ENCODE data around the gene TRABD2B. TPM values are rescaled to one million over a fixed set of nuclear protein-coding genes. Genes with fewer than 3 reads are reported as not detected.

The TRABD2B gene
- total RNA-seq, 1 donor from 2014 or later = 0.92 TPM

GRCh38 chr1:47940326-47940725 lies 56.9 kb downstream of the TRABD2B start:
- no peak for TF ChIP-seq CTCF (IDR thresholded peaks at IDR 0.05; ENCODE audit: insufficient read depth, low read length, poor library complexity, severe bottlenecking)
- no peaks in the 10 kb centered on the region for H3K27me3 ChIP-seq (ENCODE audit: control insufficient read depth, insufficient read depth, low read length)
- no peaks in the 10 kb centered on the region for H3K36me3 ChIP-seq (ENCODE audit: control insufficient read depth, insufficient read depth, low read length)
- H3K4me3 ChIP-seq (ENCODE audit: low read depth, low read length) = no peak overlapping the region
- no peak for DNase-seq (ENCODE audit: low read depth)

GRCh38 chr1:47938520-47938919 lies 58.7 kb downstream of the TRABD2B start:
- H3K4me3 ChIP-seq (ENCODE audit: low read depth, low read length) = no peak overlapping the region
- no peak for TF ChIP-seq CTCF (IDR thresholded peaks at IDR 0.05; ENCODE audit: insufficient read depth, low read length, poor library complexity, severe bottlenecking)
- H3K36me3 ChIP-seq (ENCODE audit: control insufficient read depth, insufficient read depth, low read length) = no peaks in the 10 kb centered on the region
- H3K27me3 ChIP-seq (ENCODE audit: control insufficient read depth, insufficient read depth, low read length) = no peaks in the 10 kb centered on the region
- DNase-seq (ENCODE audit: low read depth) = no peak

GRCh38 chr1:47937586-47938254 lies 59.5 kb downstream of the TRABD2B start:
- H3K27me3 ChIP-seq (ENCODE audit: control insufficient read depth, insufficient read depth, low read length) = no peaks in the 10 kb centered on the region
- TF ChIP-seq CTCF (IDR thresholded peaks at IDR 0.05; ENCODE audit: insufficient read depth, low read length, poor library complexity, severe bottlenecking) = no peak
- no peak overlapping the region for H3K4me3 ChIP-seq (ENCODE audit: low read depth, low read length)
- no peaks in the 10 kb centered on the region for H3K36me3 ChIP-seq (ENCODE audit: control insufficient read depth, insufficient read depth, low read length)
- no peak for DNase-seq (ENCODE audit: low read depth)

GRCh38 chr1:47936916-47937551 lies 60.2 kb downstream of the TRABD2B start:
- no peak for DNase-seq (ENCODE audit: low read depth)
- no peaks in the 10 kb centered on the region for H3K36me3 ChIP-seq (ENCODE audit: control insufficient read depth, insufficient read depth, low read length)
- H3K4me3 ChIP-seq (ENCODE audit: low read depth, low read length) = no peak overlapping the region
- no peak for TF ChIP-seq CTCF (IDR thresholded peaks at IDR 0.05; ENCODE audit: insufficient read depth, low read length, poor library complexity, severe bottlenecking)
- no peaks in the 10 kb centered on the region for H3K27me3 ChIP-seq (ENCODE audit: control insufficient read depth, insufficient read depth, low read length)

- Histone ChIP-seq H3K27me3 (ENCODE audit: control insufficient read depth, insufficient read depth, low read length) (no peaks in the 10 kb centered on the region), H3K4me3 (ENCODE audit: low read depth, low read length) (no peak overlapping the region), H3K36me3 (ENCODE audit: control insufficient read depth, insufficient read depth, low read length) (no peaks in the 10 kb centered on the region)
- DNase-seq (ENCODE audit: low read depth) = no peak
- TF ChIP-seq CTCF (IDR thresholded peaks at IDR 0.05; ENCODE audit: insufficient read depth, low read length, poor library complexity, severe bottlenecking) = no peak
These were observed 61.3 kb downstream of the TRABD2B start for GRCh38 chr1:47935856-47936255.

GRCh38 chr1:47935163-47935562 lies 62.0 kb downstream of the TRABD2B start:
- Histone ChIP-seq H3K36me3 (ENCODE audit: control insufficient read depth, insufficient read depth, low read length) (no peaks in the 10 kb centered on the region), H3K27me3 (ENCODE audit: control insufficient read depth, insufficient read depth, low read length) (no peaks in the 10 kb centered on the region), H3K4me3 (ENCODE audit: low read depth, low read length) (no peak overlapping the region)
- DNase-seq (ENCODE audit: low read depth) = no peak
- TF ChIP-seq CTCF (IDR thresholded peaks at IDR 0.05; ENCODE audit: insufficient read depth, low read length, poor library complexity, severe bottlenecking) = no peak

Measured in kidney epithelial cell (primary cell).